GM18508 (cell line): Measurements from ENCODE around the gene FAM180A.
"Not testable (repeated sequence)": the region's sequence is repeated elsewhere in the genome, so short reads cannot be mapped to it uniquely, and the experiment has no call there.

Experiments
- ATAC-seq: cut with Tn5 transposase; IDR thresholded peaks from one replicate; pipeline ENCODE4 v1.9.1; 2021; ENCODE audit warnings: moderate number of reproducible peaks; ENCODE audit not compliant: insufficient read depth, unreplicated experiment

Gene FAM180A

DNA sequence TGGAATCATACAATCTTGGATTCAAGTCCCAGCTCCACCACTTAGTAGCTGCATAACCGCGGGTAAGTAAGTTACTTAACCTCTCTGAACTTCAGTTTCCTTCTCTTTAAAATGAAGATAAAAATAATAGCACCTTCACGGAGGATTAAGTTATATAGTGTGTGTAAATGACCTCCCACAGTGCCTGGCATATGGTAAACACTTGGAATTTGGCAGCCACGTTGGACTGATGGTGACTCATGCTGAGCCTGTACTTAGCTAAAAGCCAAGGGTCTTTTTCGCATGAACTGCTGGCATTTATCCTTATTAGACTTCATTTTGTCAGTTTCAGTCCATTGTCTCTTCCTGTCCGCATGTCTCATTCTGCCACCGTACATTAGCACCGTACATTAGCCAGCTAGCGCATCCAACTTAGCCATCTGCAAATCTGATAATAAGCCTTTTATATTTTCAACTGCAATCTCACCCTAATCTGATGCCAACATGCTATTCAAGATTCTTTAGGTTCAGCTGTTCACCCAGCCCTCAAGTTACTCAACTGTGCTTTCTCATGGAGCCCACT lies 31.9 kb downstream of the FAM180A start:
- ATAC-seq: no peak

- no peak for ATAC-seq
Measured at GRCh38 chr7:135715673-135716072, 32.9 kb downstream of the FAM180A start.

- ATAC-seq: no peak
Measured at GRCh38 chr7:135715055-135715522, 33.5 kb downstream of the FAM180A start.

GRCh38 chr7:135714534-135715009 lies 34.0 kb downstream of the FAM180A start:
- ATAC-seq: no peak

- ATAC-seq: no peak
Measured at GRCh38 chr7:135713836-135714470, 34.7 kb downstream of the FAM180A start.

GRCh38 chr7:135712796-135713195 lies 35.8 kb downstream of the FAM180A start:
- no peak for ATAC-seq

DNA sequence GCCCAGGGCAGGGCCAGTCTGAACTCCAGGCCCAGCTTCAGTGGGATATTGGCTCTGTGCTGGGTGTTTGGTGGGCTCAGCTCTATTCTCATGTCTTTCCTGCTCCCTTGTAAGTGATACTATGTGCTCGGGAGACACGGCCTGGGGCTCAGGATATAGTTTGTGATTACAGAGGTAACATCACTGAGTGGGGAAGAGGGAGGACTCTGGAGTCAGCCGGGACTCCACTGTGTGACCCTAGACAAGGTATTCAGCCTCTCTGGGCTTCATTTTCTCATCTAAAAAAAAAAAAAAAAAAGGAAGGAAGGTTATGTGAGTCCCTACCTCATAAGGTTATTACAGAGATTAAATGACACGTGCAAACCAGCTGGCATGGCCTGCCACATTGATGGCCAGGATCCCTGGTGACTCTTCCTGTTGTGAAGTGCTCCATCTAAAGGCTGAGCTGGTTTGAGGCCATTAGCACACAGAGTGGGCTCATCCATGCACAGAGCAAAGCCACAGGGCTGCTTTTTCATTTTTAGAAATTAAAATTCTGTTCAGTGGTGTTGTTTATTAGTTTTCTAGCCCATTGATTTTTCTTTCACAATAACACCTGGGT lies 36.3 kb downstream of the FAM180A start:
- ATAC-seq: no peak

DNA sequence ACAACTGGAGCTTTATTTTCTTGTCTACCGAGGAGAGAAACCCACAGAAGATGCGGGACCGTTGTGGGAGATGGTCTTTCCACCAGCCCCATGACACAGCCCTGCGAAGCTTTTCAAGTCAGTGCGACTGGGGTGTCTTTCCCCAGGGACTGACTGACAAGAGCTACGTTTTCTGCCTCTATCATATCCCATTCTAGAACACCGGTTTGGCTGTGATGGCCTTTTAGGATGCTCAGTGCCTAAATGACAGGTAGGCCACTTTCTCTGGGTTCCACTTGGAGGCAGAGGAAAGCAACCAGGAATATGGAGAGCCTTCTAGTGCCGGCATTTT lies 37.5 kb downstream of the FAM180A start:
- no peak for ATAC-seq

- ATAC-seq: no peak
Measured at GRCh38 chr7:135710417-135711138, 38.0 kb downstream of the FAM180A start.

DNA sequence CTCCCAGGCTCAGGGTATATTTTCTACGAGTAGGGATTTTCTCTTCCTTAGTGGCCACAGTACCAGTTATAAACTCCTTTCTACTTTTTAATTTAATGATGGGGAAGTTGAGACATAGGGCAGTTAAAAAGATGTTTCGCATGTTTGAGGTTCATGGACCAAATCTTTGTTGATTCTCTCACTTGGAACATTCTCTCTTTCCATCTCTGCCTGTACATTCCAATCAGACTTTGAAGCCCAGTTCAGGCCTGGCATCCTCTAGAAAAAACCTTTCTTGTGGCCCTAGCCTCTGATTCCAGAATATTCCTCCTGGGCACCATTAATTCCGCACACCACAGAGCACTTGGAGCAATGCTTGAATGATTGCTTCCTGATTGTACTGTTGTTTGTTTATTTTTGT lies 39.1 kb downstream of the FAM180A start:
- no peak for ATAC-seq

GRCh38 chr7:135708041-135708440 lies 40.6 kb downstream of the FAM180A start:
- no peak for ATAC-seq

DNA sequence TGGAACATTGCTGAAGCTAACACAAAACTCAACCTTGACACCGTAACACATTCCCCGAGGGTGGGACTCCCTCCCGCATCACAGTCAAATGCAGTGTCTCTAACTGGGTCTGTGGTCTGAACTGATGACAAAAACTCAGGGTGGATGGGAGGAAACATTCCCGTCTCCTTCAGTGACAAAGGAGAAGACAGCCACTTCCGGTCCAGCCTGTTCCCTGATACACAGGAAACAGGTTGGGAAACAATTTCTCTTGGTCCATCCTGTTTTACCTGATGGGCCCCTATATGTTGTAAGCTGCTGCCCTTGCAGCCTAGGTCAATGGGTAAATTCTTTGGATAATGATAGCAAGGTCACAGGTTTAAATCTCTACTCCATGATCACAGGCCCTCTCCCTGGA lies 41.0 kb downstream of the FAM180A start:
- no peak for ATAC-seq

DNA sequence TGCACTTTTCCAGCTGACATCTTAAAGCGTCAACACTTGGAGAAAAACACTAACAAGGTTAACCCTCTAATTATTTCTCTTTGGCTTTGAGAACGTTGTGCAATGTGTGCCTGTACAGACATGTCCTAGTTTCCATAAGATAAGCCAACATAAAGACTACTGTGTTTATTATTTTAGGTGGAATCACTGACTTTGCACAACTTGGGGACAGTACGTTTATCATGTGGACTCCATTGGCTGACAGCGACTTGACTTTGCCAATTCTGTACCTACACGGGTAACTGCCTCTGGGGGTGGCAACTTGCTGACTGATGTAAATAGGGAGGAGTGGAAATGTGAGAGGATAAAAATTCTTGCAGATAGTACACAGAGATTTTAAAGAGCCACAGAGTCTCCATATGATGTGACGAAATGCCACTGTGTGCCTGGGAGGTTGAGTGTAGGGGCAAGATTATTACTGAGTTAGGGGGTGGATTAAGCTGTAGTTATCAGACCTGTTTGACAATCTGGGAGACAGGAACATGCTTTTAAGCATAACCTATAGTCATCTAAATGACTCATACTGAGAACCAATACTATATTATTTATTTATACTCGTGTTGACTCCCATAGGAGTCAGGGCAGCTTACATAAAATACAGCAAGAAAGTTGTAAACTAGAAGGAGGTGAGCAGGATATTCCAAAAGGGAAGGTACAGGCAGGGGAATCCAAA lies 41.6 kb downstream of the FAM180A start:
- no peak for ATAC-seq

DNA sequence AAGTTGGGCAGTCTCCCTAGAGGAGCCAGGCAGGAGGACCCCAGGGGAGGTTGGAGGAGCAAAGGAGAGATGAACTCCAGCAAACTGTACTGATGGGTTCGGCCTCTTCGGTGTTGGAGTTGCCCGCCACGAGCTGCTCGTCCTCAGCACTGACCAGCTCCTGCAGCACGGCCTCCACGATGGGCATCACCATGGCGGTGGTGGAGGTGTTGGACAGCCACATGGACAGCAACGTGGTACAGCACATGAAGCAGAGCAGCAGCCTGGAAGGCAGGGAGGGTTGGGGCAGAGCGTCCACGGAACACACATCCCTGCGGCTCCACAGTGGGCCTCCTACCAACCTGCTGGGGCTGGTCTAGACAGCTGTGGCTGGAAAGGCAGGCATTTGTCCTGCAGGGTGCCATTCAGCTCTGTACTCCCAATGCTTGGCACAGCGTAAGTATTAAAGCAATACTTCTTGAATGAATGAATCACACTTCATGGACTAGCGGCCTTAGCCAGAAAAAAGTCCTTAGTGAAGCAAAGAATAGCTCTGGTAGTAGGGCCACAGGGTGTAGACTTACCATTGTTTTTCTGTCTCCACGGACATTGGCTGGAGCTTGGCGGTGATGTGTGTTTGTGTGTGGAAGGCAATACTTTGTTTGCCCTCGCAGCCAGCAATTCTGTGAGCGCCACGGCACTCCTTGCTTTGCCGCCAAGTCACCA lies 42.4 kb downstream of the FAM180A start:
- no peak for ATAC-seq

GRCh38 chr7:135704698-135705097 lies 43.9 kb downstream of the FAM180A start:
- ATAC-seq: no peak

- ATAC-seq: no peak
Measured at GRCh38 chr7:135704074-135704473, 44.5 kb downstream of the FAM180A start.

GRCh38 chr7:135697276-135698049 lies 51.1 kb downstream of the FAM180A start:
- ATAC-seq: no peak

DNA sequence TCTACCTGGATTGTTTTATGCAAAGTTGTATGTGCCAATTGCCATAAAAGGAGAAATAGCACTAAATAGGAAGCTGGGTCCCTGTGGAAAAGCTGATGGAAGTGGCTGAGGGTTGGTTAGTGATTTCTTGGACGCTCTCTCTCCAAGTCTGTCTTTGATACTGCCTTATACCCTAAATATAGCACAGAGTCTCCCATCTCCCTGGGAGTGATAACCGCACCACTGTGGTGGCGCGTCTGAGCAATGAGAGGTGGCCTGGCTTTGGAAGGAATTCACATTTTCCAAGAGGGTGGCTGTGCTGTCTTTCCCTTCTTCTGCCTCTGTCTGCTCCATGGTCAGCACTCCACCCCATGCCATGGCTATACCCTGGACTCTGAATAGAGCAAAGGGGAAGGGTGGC lies 55.1 kb downstream of the FAM180A start:
- ATAC-seq: no peak

DNA sequence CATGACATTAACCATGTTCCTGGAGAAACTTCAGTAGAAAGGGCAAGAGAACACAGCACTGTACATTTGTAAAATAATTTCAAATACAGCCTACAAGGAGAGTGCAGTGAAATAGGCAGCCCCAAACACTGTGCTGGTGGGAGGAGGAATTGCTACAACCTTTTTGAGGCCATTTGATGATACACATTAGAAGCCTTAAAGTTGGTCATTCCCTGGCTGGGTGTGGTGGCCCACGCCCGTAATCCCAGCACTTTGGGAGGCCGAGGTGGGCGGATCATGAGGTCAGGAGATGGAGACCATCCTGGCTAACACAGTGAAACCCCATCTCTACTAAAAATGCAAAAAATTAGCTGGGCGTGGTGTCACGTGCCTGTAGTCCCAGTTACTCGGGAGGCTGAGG lies 56.0 kb downstream of the FAM180A start:
- not testable (repeated sequence) for ATAC-seq
